SK-N-SH treated with all-trans-retinoic acid at 6 μM for 48 hours (cell line): ENCODE data around the gene C9orf50.
"Not testable (repeated sequence)": the region's sequence is repeated elsewhere in the genome, so short reads cannot be mapped to it uniquely, and the experiment has no call there.

ENCODE experiments used
- ATAC-seq: fragments of 200-7000 bp; cut with Tn5 transposase; 3 replicates; pipeline ENCODE4 v1.9.1; 2020; ENCODE audit warnings: mild to moderate bottlenecking, moderate library complexity
- ARNTL ChIP-seq: fragments of 450-650 bp; formaldehyde crosslinking; IDR thresholded peaks from 2 replicates; pipeline ENCODE4 v1.5.0; 2020; ENCODE audit warnings: low read depth, mild to moderate bottlenecking, moderate library complexity, borderline replicate concordance
- BACH2 ChIP-seq: fragments of 250-450 bp; sonication (Bioruptor Pico); IDR thresholded peaks from 2 replicates; pipeline ENCODE4 v1.9.0; 2021; ENCODE audit warnings: mild to moderate bottlenecking, borderline replicate concordance
- CREB5 ChIP-seq: fragments of 250-450 bp; sonication (Bioruptor Pico); IDR thresholded peaks from 2 replicates; pipeline ENCODE4 v1.5.1; 2020; ENCODE audit warnings: low read depth, mild to moderate bottlenecking, moderate library complexity
- CSDC2 ChIP-seq: fragments of 250-450 bp; sonication (Bioruptor Pico); IDR thresholded peaks from 2 replicates; pipeline ENCODE4 v1.5.0; 2020; ENCODE audit warnings: mild to moderate bottlenecking, moderate library complexity
- CSRNP3 ChIP-seq: fragments of 250-450 bp; sonication (Bioruptor Pico); IDR thresholded peaks from 2 replicates; pipeline ENCODE4 v1.5.1; 2021; ENCODE audit warnings: mild to moderate bottlenecking, moderate library complexity
- ESRRG ChIP-seq: fragments of 250-450 bp; sonication (Bioruptor Pico); IDR thresholded peaks from 2 replicates; pipeline ENCODE4 v1.6.1; 2021; ENCODE audit warnings: mild to moderate bottlenecking
- GLIS3 ChIP-seq: fragments of 250-450 bp; sonication (Bioruptor Pico); IDR thresholded peaks from 2 replicates; pipeline ENCODE4 v1.5.0; 2020; ENCODE audit warnings: mild to moderate bottlenecking, moderate library complexity
- ISL1 ChIP-seq: fragments of 250-450 bp; sonication (Bioruptor Pico); IDR thresholded peaks from 2 replicates; pipeline ENCODE4 v2.1.2; 2022; ENCODE audit warnings: mild to moderate bottlenecking, moderate library complexity
- OSR1 ChIP-seq: fragments of 250-450 bp; sonication (Bioruptor Pico); IDR thresholded peaks from 2 replicates; pipeline ENCODE4 v1.8.0; 2022; ENCODE audit warnings: moderate library complexity, mild to moderate bottlenecking, inconsistent platforms
- PPARA ChIP-seq: fragments of 250-450 bp; sonication (Bioruptor Pico); IDR thresholded peaks from 2 replicates; pipeline ENCODE4 v1.5.0; 2020; ENCODE audit warnings: mild to moderate bottlenecking, borderline replicate concordance
- RARB ChIP-seq: fragments of 250-450 bp; sonication (Bioruptor Pico); IDR thresholded peaks from 2 replicates; pipeline ENCODE4 v1.8.0; 2021; ENCODE audit warnings: mild to moderate bottlenecking, moderate library complexity
- TCF4 ChIP-seq: fragments of 250-450 bp; sonication (Bioruptor Pico); IDR thresholded peaks from 2 replicates; pipeline ENCODE4 v1.8.0; 2021; ENCODE audit warnings: mild to moderate bottlenecking, moderate library complexity, borderline replicate concordance
- TOX ChIP-seq: fragments of 250-450 bp; sonication (Bioruptor Pico); IDR thresholded peaks from 2 replicates; pipeline ENCODE4 v1.8.0; 2021; ENCODE audit warnings: mild to moderate bottlenecking, moderate library complexity, borderline replicate concordance
- TSHZ2 ChIP-seq: fragments of 250-450 bp; sonication (Bioruptor Pico); IDR thresholded peaks from 2 replicates; pipeline ENCODE4 v1.5.0; 2020; ENCODE audit warnings: mild to moderate bottlenecking, moderate library complexity
- ZC3H10 ChIP-seq: fragments of 250-450 bp; sonication (Bioruptor Pico); IDR thresholded peaks from 2 replicates; pipeline ENCODE4 v1.5.1; 2021; ENCODE audit warnings: mild to moderate bottlenecking, moderate library complexity
- ZFP3 ChIP-seq: fragments of 250-450 bp; sonication (Bioruptor Pico); IDR thresholded peaks from 2 replicates; pipeline ENCODE4 v1.5.0; 2020; ENCODE audit warnings: mild to moderate bottlenecking, moderate library complexity
- ZFP30 ChIP-seq: fragments of 450-650 bp; formaldehyde crosslinking; IDR thresholded peaks from 2 replicates; pipeline ENCODE4 v1.5.0; 2022; ENCODE audit warnings: mild to moderate bottlenecking, moderate library complexity
- ZNF565 ChIP-seq: fragments of 450-650 bp; formaldehyde crosslinking; conservative IDR thresholded peaks from 2 replicates; pipeline ENCODE4 v1.5.0; 2020; ENCODE audit warnings: low read depth, mild to moderate bottlenecking, moderate library complexity
- ZNF70 ChIP-seq: fragments of 450-650 bp; formaldehyde crosslinking; IDR thresholded peaks from 2 replicates; pipeline ENCODE4 v1.5.0; 2020; ENCODE audit warnings: mild to moderate bottlenecking, moderate library complexity
- ZNF8 ChIP-seq: fragments of 450-650 bp; formaldehyde crosslinking; IDR thresholded peaks from 2 replicates; pipeline ENCODE4 v1.5.0; 2020; ENCODE audit warnings: mild to moderate bottlenecking, moderate library complexity
- TF ChIP-seq, protein P1 (sequence below): fragments of 250-450 bp; sonication (Bioruptor Pico); IDR thresholded peaks from 2 replicates; pipeline ENCODE4 v1.8.0; 2020; ENCODE audit warnings: mild to moderate bottlenecking, moderate library complexity, borderline replicate concordance
- TF ChIP-seq, protein P2 (sequence below): fragments of 250-450 bp; sonication (Bioruptor Pico); IDR thresholded peaks from 2 replicates; pipeline ENCODE4 v1.8.0; 2021; ENCODE audit warnings: low read depth, mild to moderate bottlenecking, moderate library complexity, borderline replicate concordance

The C9orf50 gene

DNA sequence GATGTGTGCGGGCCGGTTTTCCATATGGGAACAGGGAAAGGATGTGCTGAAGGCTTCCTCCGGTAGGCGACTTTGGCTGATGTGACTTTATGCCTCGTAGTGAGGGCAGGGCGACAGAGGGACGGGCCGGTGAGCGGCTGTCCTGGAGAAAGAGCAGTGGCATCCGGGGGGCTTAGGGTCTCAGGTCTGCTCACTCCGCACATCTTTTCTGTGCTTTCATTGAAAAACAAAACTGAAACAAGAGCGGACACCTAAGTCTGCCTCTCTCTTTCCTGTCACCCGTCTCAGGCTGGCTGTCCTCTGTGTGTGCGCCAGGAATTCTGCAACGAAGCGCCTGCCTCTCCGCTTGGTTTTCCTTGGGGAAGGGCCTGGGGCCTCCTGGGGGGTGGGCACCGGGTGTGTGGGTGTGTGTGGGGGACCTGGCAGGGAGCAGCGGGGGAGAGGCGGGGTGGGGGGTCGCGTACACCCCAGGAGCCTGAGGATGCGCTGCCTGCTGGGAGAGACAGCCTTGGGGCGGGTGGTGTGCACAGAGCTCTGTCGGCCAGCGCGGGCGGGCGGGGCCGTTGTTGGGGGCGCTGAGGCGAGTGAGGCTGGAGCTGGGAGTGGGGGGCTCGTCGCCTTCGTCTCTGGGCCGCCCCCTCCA lies 44.0 kb upstream of the C9orf50 start (continued):
- no peak for TF ChIP-seq RARB

DNA sequence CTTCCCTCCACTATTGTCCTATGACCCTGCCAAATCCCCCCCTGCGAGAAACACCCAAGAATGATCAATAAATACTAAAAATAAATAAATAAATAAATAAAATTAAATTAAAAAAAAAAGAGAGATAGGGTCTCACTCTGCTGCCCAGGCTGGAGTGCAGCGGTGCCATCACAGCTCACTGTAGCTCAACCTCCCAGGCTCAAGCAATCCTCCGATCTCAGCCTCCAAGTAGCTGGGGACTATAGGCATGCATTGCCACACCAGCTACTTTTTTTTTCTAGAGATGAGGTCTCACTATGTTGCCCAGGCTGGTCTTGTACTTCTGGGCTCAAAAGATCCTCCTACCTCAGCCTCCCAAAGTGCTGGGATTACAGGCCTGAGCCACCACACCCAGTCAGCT lies 41.3 kb upstream of the C9orf50 start:
- ATAC-seq, result not testable (repeated sequence)

DNA sequence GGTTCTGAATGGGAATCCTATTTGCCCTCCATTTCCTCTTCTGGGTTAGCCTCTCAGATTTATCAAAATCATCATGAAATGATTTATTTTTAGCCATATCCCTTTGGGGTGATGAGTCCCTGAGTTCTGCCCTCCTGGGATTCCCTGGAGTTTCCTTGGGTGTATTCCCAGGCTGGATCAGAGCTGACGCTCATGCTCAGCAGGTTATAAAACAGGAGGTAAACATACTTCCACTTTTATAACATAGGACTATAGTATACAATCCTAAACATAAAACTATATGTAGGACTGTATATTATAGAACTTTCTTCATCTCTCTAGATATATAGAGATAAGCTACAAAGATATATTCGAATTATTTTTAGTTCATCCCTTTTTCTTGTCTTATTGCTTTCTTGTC lies 40.1 kb upstream of the C9orf50 start:
- no peak for ATAC-seq
- TF ChIP-seq ZNF8, result no peak
- no peak for TF ChIP-seq TOX (CRISPR knock-in tag)
- no peak for TF ChIP-seq BACH2 (CRISPR knock-in tag)
- no peak for TF ChIP-seq GLIS3
- TF ChIP-seq CREB5 (CRISPR knock-in tag), result no peak
- no peak for TF ChIP-seq ISL1 (CRISPR knock-in tag)
- TF ChIP-seq ZFP30, result no peak
- TF ChIP-seq ZNF565, result no peak
- no peak for TF ChIP-seq ZNF70 (CRISPR knock-in tag)
- no peak for TF ChIP-seq RARB
- no peak for TF ChIP-seq OSR1 (CRISPR knock-in tag)
- TF ChIP-seq TSHZ2 (CRISPR knock-in tag), result no peak
- no peak for TF ChIP-seq TCF4 (CRISPR knock-in tag)
- no peak for TF ChIP-seq CSDC2 (CRISPR knock-in tag)
- no peak for TF ChIP-seq CSRNP3 (CRISPR knock-in tag)
- TF ChIP-seq ZFP3 (CRISPR knock-in tag), result no peak
- TF ChIP-seq, protein P1, sequence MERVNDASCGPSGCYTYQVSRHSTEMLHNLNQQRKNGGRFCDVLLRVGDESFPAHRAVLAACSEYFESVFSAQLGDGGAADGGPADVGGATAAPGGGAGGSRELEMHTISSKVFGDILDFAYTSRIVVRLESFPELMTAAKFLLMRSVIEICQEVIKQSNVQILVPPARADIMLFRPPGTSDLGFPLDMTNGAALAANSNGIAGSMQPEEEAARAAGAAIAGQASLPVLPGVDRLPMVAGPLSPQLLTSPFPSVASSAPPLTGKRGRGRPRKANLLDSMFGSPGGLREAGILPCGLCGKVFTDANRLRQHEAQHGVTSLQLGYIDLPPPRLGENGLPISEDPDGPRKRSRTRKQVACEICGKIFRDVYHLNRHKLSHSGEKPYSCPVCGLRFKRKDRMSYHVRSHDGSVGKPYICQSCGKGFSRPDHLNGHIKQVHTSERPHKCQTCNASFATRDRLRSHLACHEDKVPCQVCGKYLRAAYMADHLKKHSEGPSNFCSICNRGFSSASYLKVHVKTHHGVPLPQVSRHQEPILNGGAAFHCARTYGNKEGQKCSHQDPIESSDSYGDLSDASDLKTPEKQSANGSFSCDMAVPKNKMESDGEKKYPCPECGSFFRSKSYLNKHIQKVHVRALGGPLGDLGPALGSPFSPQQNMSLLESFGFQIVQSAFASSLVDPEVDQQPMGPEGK, result no peak

DNA sequence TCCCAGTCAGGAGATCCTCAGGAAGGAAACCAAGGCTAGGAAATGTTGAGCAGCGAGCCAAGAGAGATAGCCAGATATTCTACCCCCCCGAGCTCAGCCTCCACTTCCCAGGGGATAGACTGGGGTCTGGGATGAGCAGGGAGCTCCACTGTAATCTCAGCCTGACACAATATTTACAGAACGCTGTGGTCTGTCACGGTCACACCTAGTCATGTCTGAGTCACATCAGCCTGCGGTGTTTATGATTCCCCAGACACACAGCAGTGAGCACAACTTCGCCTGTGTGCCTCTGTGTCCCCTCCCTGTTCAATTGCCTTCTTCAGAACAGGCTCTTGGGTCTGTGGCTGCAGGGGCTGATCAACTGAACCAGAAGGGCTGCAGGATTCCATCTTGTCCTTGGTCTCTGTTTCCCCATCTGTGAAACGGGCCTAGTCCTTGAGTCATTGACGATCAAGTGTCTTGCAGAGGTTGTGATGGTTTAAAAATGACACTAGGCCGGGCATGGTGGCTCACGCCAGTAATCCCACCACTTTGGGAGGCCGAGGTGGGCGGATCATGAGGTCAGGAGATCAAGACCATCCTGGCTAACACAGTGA lies 36.0 kb upstream of the C9orf50 start:
- TF ChIP-seq ZNF8 (no peak), PPARA (no peak), CREB5 (CRISPR knock-in tag) (no peak), ZC3H10 (no peak), OSR1 (CRISPR knock-in tag) (no peak), ZFP3 (CRISPR knock-in tag) (no peak), ARNTL (no peak), BACH2 (CRISPR knock-in tag) (no peak), GLIS3 (no peak), ISL1 (CRISPR knock-in tag) (no peak), TCF4 (CRISPR knock-in tag) (no peak), ZNF565 (no peak), CSDC2 (CRISPR knock-in tag) (no peak), RARB (no peak), ZFP30 (no peak), ESRRG (CRISPR knock-in tag) (no peak)
- TF ChIP-seq, protein P1, result no peak
- TF ChIP-seq, protein P2, sequence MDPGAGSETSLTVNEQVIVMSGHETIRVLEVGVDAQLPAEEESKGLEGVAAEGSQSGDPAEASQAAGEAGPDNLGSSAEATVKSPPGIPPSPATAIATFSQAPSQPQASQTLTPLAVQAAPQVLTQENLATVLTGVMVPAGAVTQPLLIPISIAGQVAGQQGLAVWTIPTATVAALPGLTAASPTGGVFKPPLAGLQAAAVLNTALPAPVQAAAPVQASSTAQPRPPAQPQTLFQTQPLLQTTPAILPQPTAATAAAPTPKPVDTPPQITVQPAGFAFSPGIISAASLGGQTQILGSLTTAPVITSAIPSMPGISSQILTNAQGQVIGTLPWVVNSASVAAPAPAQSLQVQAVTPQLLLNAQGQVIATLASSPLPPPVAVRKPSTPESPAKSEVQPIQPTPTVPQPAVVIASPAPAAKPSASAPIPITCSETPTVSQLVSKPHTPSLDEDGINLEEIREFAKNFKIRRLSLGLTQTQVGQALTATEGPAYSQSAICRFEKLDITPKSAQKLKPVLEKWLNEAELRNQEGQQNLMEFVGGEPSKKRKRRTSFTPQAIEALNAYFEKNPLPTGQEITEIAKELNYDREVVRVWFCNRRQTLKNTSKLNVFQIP (CRISPR knock-in tag), result no peak
- ATAC-seq, result no peak; the same call in 2 of the 3 replicates
